GM18907 (cell line): ENCODE measurements around the gene ZBED4.

Experiments
- ATAC-seq: cut with Tn5 transposase; IDR thresholded peaks from one replicate; pipeline ENCODE4 v1.9.1; 2021; ENCODE audit warnings: mild to moderate bottlenecking, moderate library complexity; ENCODE audit not compliant: unreplicated experiment

ZBED4 gene

GRCh38 chr22:49917974-49918910 is 64.6 kb downstream of the ZBED4 start, which contains the start of the genes ALG12 and CRELD2:
TSS of gene ALG12 (minus strand) at chr22:49918438. CDS start at chr22:49913765, 4,673 bp downstream.
TSS of gene CRELD2 (plus strand) at chr22:49918634. CDS start at chr22:49918770, 136 bp downstream.
- peak; percentile 84 for ATAC-seq

DNA sequence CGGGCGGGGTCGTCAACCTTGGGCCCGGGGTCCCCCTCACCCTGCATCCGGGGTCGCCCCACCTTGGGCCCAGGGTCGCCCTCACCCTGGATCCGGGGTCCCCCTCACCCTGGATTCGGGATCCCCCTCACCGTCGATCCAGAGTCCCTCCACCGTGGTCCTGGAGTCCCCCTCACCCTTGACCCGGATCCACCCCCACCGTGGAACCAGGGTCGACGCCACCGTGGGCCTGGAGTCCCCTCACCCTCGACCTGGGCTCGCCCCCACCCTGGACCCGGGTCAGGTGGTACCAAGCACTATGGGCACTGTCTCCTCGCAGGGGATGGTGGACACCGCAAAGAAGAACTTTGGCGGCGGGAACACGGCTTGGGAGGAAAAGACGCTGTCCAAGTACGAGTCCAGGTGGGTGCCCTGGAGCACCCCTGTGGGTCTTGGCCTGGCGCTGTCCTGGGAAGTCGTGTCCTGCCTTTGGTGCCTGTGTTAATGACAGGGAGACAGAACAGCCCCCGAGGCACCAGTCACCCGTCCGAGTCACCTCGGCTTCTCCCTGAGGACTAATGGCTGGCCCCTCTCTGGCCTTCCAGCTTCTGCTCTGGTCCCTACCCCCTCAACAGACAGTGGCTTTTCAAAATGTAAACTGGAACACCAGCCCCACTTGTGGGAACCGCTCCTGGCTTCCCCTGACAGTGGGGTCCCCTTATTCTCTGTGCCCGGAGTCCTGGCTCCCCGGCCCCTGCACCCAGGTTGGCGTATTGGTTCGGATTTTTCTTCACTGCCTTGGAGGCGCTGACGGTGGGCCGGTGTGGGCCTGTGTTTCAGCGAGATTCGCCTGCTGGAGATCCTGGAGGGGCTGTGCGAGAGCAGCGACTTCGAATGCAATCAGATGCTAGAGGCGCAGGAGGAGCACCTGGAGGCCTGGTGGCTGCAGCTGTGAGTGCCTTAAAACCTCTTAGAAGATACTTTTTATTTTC is 65.6 kb downstream of the ZBED4 start:
- ATAC-seq, result peak; percentile 14

DNA sequence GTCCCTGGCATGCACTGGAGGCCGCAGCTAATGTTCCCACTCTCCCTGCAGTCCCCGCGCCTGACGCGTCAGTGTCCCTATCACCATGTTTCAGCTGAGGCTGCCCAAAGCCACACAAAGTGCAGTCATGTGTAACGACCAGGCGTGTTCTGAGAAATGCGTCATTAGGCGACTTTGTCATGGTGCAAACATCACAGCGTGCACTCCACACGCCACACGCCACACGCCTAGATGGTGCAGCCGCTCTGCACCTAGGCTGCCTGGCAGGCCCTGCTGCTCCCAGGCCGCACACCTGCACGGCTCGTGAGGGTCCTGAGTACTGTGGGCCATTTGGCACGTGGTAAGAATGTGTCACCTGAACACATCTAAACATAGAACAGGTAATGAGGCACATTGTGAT is 67.2 kb downstream of the ZBED4 start:
- no peak for ATAC-seq

- no peak for ATAC-seq
These were observed 68.0 kb downstream of the ZBED4 start for GRCh38 chr22:49921508-49922278.

- no peak for ATAC-seq
These were observed 68.8 kb downstream of the ZBED4 start for GRCh38 chr22:49922484-49922883.

GRCh38 chr22:49922926-49923325 is 69.3 kb downstream of the ZBED4 start:
- ATAC-seq, result no peak

GRCh38 chr22:49923445-49923844 is 69.8 kb downstream of the ZBED4 start:
- ATAC-seq, result no peak

DNA sequence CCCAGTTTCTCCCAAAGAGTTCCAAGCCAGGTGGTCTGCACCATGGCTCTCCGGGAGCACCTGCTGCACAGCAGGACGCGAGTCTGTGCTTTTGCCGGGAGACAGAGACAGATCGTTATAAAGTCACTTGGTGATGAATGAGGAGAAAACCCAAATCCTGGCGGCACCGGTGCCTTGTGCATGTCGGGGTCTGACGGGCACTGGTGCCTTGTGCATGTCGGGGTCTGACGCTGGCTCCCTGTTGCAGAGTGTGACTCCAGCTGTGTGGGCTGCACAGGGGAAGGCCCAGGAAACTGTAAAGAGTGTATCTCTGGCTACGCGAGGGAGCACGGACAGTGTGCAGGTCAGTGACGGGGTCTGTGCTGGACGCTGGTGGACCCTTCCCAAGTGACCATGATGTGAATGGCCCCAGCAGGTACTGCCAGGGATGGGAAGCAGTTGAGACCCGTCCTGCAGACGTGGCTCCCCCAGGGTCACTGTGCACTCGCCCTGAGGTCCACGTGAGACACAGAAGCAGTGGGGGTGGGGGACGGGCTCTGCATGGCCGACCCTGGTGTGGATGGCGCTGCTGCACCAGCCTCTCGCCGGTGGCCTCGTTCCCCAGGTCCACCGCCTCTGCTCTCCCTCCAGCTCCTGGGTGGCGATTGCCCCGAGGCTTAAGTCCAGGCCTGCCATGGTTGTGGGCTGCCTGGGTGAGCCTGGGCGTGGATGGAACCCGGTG is 70.6 kb downstream of the ZBED4 start:
- no peak for ATAC-seq

- no peak for ATAC-seq
These were observed 72.0 kb downstream of the ZBED4 start for GRCh38 chr22:49925525-49926128.

- ATAC-seq, result no peak
These were observed 73.3 kb downstream of the ZBED4 start for GRCh38 chr22:49926916-49927315.

DNA sequence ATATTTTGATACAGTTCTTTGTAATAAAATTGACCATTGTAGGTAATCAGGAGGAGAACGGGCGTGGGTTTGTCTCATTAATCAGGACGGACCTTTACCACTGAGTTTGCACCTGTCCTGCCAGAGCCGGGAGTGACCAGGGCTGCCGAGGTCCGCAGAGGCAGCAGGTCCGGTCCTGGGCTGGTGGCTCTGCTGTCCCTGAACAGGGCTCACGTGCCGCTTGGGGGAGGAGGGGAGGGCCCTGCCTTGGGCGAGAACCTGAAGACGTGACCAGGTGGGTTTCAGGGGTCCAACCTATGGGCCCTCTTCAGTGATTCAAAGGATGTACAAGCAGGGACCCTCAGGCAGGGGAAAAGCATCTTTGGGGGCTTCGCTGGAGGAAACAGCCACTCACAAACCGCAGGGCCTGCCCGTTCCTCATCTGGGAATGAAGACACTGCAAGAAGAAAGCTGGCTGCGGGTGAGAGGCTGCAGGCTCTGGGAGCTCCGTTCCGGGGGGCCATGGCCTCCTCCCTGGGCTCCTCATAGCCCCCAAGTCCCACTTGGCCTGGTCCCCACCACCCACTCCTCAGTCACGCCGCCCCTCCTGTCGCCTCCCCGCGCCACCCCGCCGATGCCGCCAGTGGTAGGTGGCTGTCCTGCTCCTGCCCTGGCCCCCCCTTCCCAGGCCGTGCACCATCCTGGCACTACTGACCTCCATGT is 74.0 kb downstream of the ZBED4 start:
- no peak for ATAC-seq

- ATAC-seq, result no peak
These were observed 74.5 kb downstream of the ZBED4 start for GRCh38 chr22:49928185-49928495.

- no peak for ATAC-seq
These were observed 75.0 kb downstream of the ZBED4 start for GRCh38 chr22:49928555-49929210.

GRCh38 chr22:49929211-49929979 is 75.8 kb downstream of the ZBED4 start:
- ATAC-seq, result peak; percentile 40

GRCh38 chr22:49929994-49930575 is 76.4 kb downstream of the ZBED4 start:
- no peak for ATAC-seq

DNA sequence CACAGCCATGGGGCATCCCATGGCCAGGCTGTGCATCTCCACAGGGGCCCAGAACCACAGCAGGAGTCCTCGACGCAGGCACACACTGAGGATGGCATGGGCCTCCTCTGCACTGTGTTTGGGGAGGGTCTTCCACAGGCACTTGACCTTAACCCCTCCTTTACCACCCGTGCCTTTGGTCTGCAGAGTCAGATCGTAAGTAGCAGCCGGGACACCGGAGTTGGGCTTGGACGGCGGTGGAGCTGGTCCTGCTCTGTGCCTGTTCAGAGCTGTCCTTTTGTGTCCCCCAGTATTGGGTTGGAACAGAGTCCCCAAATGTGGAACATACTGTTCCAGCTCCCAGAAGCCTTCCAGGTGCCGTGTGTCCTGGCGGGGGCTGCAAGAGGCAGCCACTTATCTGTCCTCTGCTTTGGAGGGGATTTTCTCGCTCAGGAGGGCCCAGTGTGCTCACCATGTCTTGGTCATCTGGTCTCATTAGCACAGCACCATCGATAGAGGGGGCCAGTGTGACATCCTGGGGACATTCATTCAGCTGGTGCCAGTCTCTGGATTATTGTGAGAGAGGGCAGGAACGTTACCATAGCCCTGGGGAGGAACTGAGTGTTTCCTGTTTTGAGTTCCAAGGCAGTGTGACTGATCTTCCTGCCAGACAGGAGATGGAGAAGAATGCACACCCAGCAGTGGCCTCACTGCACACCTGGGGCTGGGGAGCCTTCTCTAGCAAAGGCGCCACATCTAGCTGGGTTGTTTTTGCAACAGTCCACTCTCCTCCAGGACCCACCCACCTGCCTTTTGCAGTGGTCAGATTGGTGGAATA is 77.2 kb downstream of the ZBED4 start:
- ATAC-seq, result peak; percentile 35
